Stimulated activated naive CD8-positive, alpha-beta T cell treated with anti-CD3 and anti-CD28 coated beads, Interleukin-15, amount 100 ng/mL, for 72 hours (primary cell): ENCODE data around the gene CTNS.

Source experiments
- ATAC-seq: fragments of 150-1000 bp; cut with Tn5 transposase; 2 replicates; pipeline ENCODE4 v1.10.0; 2021; ENCODE audit warnings: mild to moderate bottlenecking, moderate library complexity
- DNase-seq, 2 donors: peaks; one replicate each; pipeline ENCODE4 v3.0.0; 2021 to 2022
- H3K27ac Mint-ChIP-seq, 2 donors: one replicate each; pipeline ENCODE4 v1.8.0; 2022; ENCODE audit warnings: mild to moderate bottlenecking in 2 of 2, mixed read lengths in 2 of 2, moderate library complexity in 2 of 2
- H3K27me3 Mint-ChIP-seq: one replicate; pipeline ENCODE4 v1.8.0; 2022; ENCODE audit warnings: mixed read lengths
- H3K4me1 Mint-ChIP-seq: one replicate; pipeline ENCODE4 v1.8.0; 2022; ENCODE audit warnings: mild to moderate bottlenecking, mixed read lengths
- H3K4me3 Mint-ChIP-seq, 2 donors: one replicate each; pipeline ENCODE4 v1.8.0; 2022; ENCODE audit warnings: mild to moderate bottlenecking in 2 of 2, mixed read lengths in 2 of 2, moderate library complexity in 1 of 2
- H3K9me3 Mint-ChIP-seq, 2 donors: one replicate each; pipeline ENCODE4 v1.8.0; 2022; ENCODE audit warnings: mixed read lengths in 2 of 2

Gene CTNS

DNA sequence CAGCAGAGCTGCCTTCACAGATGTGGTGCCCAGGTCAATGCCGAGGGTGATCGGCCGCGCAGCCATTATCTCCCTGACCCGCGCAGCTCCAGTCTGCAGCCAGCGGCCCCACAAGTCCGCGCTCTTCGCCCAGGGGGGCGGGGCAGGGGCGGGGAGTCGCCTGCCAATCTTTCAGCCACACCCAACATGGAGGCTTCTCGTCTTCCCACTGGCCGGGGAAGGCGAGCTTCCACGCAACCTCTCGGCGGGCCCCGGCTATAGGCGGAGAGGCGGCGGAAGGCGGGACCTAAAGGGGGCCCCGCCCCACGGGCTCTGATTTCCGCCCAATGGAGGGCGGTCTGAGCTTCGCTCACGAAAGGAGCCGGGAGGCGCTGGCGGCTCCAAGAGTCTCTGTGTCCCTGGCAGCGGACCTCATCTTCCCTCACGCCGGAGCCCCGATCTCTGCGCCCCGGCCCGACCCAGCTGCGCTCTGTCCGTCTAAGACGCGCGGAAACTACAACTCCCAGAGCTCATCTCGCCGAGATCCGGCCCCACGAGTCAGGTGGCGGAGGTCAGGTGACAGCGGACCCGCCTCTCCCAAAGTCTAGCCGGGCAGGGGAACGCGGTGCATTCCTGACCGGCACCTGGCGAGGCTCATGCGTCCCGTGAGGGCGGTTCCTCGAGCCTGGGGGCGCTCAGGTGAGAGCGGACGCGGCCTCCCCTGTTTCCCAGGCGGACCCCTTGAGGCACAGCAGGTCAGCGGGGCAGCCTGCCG, at the start of gene CTNS, which contains the start of gene SHPK:
Gene CTNS, plus strand, starts transcription at position 607 of the 754 bp plus-strand sequence. CDS start 3,447 bp downstream, outside the sequence.
Gene SHPK, minus strand, starts transcription at position 97 of the 754 bp plus-strand sequence. Its CDS starts 31 bp downstream, at position 66.
- Mint-ChIP-seq H3K4me1 (peaks cover 62% of the 10 kb centered on the region), H3K4me3 (peak within 1 kb of the TSS; percentile 96 to 97), H3K27me3 (no peaks in the 10 kb centered on the region), H3K9me3 (no peaks in the 10 kb centered on the region), H3K27ac (peak within 1 kb of the TSS; percentile 99 to 100)
- DNase-seq = peak; percentile 94 to 96
- peak; percentile 98 for ATAC-seq

GRCh38 chr17:3589784-3590183, 46.8 kb upstream of the CTNS start:
- Mint-ChIP-seq H3K4me3 (no peak overlapping the region), H3K4me1 (no peaks in the 10 kb centered on the region), H3K9me3 (no peaks in the 10 kb centered on the region), H3K27me3 (no peaks in the 10 kb centered on the region), H3K27ac (peak overlapping the region in 1 of 2 donors; percentile 83)
- no peak for ATAC-seq
- DNase-seq = no peak

DNA sequence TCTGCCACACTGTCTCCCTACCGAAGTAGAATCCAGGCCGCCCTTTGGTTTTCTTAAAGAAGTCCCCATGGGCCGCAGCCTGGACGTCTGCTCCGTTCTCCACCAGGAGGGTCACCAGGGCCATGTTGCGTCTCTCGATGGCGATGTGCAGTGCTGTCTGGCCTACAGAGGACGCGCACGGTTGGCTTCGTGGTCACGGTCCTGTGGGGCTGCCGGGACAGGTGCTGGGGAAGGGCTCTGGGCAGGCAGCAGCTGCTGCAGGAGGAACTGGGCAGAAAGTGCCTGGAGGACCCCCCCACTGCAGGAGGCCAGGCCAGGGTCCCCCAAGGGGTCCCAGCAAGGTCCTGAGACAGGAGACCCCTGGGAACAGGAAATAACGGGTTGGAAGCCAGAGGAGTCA, 46.3 kb upstream of the CTNS start:
- no peak overlapping the region for H3K4me3 Mint-ChIP-seq
- no peaks in the 10 kb centered on the region for H3K9me3 Mint-ChIP-seq
- DNase-seq (no peak), ATAC-seq (no peak)
- H3K27ac Mint-ChIP-seq = no peak overlapping the region
- no peaks in the 10 kb centered on the region for H3K27me3 Mint-ChIP-seq
- no peaks in the 10 kb centered on the region for H3K4me1 Mint-ChIP-seq

- Mint-ChIP-seq H3K9me3 (no peaks in the 10 kb centered on the region), H3K27me3 (no peaks in the 10 kb centered on the region), H3K4me3 (no peak overlapping the region), H3K27ac (peak overlapping the region in 1 of 2 donors; percentile 89), H3K4me1 (no peaks in the 10 kb centered on the region)
- DNase-seq = no peak
- no peak for ATAC-seq
These were observed 45.8 kb upstream of the CTNS start for GRCh38 chr17:3590768-3591167.

DNA sequence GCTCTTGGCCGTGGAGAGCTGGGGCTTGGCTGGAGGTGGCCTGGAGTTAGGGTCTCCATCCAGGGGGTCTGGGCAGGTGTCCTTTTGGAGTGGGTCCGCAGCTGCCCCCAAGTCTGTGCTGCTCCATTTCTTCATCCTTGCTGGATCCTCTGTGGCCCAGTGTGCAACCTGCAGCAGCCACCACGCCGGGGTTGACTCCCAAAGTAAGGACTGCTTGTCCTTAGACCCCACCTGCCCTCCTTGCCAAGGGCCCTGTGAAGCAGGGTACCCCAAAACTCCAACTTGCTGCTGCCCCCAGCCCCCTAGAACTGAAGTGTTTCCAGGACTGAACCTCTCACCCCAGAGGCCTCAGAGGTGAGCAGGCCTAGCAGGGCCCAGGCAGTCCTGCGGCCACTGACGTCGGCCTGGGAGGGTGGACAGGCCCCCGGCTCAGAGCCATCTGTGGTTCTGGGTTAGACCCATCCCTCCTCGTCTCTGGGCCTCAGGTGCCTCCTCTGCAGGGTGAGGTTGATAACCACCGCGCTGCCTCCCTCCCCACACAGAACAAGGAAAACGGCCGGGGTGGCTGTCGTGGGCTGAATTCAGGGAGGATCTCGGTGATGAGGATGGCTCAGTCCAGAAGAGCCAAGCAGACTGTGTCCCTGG, 44.2 kb upstream of the CTNS start:
- no peaks in the 10 kb centered on the region for H3K9me3 Mint-ChIP-seq
- no peaks in the 10 kb centered on the region for H3K27me3 Mint-ChIP-seq
- no peak for ATAC-seq
- no peak overlapping the region for H3K27ac Mint-ChIP-seq
- no peaks in the 10 kb centered on the region for H3K4me1 Mint-ChIP-seq
- H3K4me3 Mint-ChIP-seq = no peak overlapping the region
- DNase-seq = no peak

GRCh38 chr17:3593384-3593783, 43.2 kb upstream of the CTNS start:
- no peaks in the 10 kb centered on the region for H3K27me3 Mint-ChIP-seq
- DNase-seq = no peak
- H3K4me1 Mint-ChIP-seq = no peaks in the 10 kb centered on the region
- H3K4me3 Mint-ChIP-seq = no peak overlapping the region
- H3K9me3 Mint-ChIP-seq = no peaks in the 10 kb centered on the region
- ATAC-seq = no peak
- no peak overlapping the region for H3K27ac Mint-ChIP-seq

GRCh38 chr17:3594051-3594800, 42.3 kb upstream of the CTNS start:
- ATAC-seq (no peak), DNase-seq (no peak)
- Mint-ChIP-seq H3K27ac (no peak overlapping the region), H3K4me1 (no peaks in the 10 kb centered on the region), H3K4me3 (no peak overlapping the region), H3K9me3 (no peaks in the 10 kb centered on the region), H3K27me3 (no peaks in the 10 kb centered on the region)

DNA sequence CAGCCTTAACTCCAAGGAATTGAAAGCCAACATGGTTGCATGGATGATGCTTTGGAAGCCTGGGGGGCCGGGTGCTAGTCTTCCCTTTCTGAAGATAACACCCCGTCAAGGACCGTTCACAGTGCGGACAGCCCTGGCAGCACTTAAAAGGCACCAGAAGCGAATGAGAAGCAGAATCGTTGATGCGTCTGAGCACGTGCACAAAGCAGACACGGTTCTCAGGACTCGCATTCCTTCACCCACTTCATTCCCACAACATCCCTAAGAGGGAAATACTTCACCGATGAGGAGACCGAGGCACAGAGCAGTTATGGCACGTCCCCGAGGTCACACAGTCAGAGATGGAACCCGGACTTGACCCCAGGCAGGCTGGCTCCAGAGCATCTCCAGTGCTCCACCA, 41.6 kb upstream of the CTNS start:
- ATAC-seq = no peak
- Mint-ChIP-seq H3K9me3 (no peaks in the 10 kb centered on the region), H3K4me1 (no peaks in the 10 kb centered on the region), H3K27ac (peak overlapping the region in 1 of 2 donors; percentile 64), H3K27me3 (no peaks in the 10 kb centered on the region), H3K4me3 (no peak overlapping the region)
- DNase-seq = no peak

- DNase-seq (no peak), ATAC-seq (no peak)
- Mint-ChIP-seq H3K9me3 (no peaks in the 10 kb centered on the region), H3K27me3 (no peaks in the 10 kb centered on the region), H3K4me1 (no peaks in the 10 kb centered on the region), H3K4me3 (no peak overlapping the region), H3K27ac (no peak overlapping the region)
These were observed 39.6 kb upstream of the CTNS start for GRCh38 chr17:3596804-3597464.

DNA sequence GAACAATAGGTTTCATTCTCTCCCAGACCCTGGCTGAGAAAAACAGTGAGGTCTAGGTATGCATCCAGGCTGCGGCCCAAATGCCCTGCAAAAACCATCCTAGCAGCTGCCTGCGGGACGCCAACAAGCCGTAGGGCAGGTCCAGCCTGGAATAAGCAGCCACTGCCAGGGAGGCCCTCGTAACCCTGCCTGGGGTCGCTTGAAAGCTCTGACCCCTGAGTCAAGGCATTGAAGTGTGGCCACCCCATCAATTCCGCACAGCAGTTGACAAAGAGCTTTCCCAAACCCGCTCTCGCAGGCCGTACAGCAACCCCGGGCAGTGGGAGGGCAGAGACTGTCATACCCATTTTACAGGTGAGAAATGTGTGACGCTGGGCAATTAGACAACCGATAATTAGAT, 38.5 kb upstream of the CTNS start:
- Mint-ChIP-seq H3K27me3 (no peaks in the 10 kb centered on the region), H3K9me3 (no peaks in the 10 kb centered on the region), H3K4me3 (no peak overlapping the region), H3K4me1 (no peaks in the 10 kb centered on the region), H3K27ac (no peak overlapping the region)
- ATAC-seq (no peak), DNase-seq (no peak)

GRCh38 chr17:3600529-3601205, 35.9 kb upstream of the CTNS start:
- ATAC-seq (no peak), DNase-seq (no peak)
- Mint-ChIP-seq H3K27ac (peak overlapping the region in 1 of 2 donors; percentile 17), H3K9me3 (no peaks in the 10 kb centered on the region), H3K4me3 (no peak overlapping the region), H3K27me3 (no peaks in the 10 kb centered on the region), H3K4me1 (no peaks in the 10 kb centered on the region)

- Mint-ChIP-seq H3K9me3 (no peaks in the 10 kb centered on the region), H3K27me3 (no peaks in the 10 kb centered on the region), H3K4me3 (no peak overlapping the region), H3K27ac (no peak overlapping the region), H3K4me1 (no peaks in the 10 kb centered on the region)
- ATAC-seq (no peak), DNase-seq (peak; percentile 12 to 29)
These were observed 34.1 kb upstream of the CTNS start for GRCh38 chr17:3602499-3602898.

GRCh38 chr17:3603119-3603869, 33.3 kb upstream of the CTNS start:
- Mint-ChIP-seq H3K9me3 (no peaks in the 10 kb centered on the region), H3K4me1 (no peaks in the 10 kb centered on the region), H3K4me3 (no peak overlapping the region), H3K27me3 (no peaks in the 10 kb centered on the region), H3K27ac (no peak overlapping the region)
- no peak for DNase-seq
- no peak for ATAC-seq

DNA sequence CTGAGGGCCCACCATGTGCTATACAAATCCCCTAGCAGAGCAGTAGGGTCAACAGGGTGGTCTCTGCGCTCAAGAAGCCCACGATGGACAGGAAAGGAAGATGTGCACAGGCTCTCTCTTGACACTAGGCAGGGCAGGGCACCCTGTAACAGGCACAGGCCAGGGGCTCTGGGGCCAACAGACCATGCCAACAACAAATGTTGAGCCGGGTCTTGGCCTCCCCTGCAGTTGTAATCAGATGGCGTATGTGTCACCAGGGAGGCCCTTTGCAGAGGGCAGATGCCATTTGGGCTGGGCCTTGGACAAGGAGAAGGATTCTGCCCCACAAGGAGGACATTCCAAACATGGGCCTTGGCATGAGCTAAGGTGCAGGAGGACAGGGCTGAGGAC, 32.7 kb upstream of the CTNS start:
- Mint-ChIP-seq H3K4me3 (no peak overlapping the region), H3K27me3 (no peaks in the 10 kb centered on the region), H3K27ac (no peak overlapping the region), H3K9me3 (no peaks in the 10 kb centered on the region), H3K4me1 (no peaks in the 10 kb centered on the region)
- ATAC-seq (no peak), DNase-seq (no peak)
